Measurements from ENCODE around the gene PNMA6A.
"Not testable (repeated sequence)": the region's sequence is repeated elsewhere in the genome, so short reads cannot be mapped to it uniquely, and the experiment has no call there.

PNMA6A gene

DNA sequence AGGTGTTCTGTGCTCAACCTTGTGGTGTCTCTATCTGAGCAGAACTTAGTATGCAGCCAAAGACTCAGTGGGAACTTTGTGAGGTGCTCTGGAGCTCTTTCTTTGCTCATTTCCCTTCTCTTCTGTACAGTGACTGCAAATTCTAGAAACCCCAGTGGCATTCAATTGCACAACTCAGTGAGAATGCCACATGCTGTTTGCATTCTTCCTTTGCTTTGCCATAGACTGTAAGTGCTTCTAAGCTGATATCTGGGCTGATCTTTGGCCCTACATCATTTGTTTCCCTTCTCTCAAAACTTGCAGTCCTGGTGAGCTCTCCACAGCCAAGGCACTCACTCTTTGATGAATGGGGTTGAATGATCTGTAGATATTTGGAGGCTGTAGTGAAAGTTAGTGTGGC lies 8.9 kb upstream of the PNMA6A start:
- no peak overlapping the region for H3K4me3 ChIP-seq (ENCODE audit: low read depth, low read length)
- no peak for DNase-seq (ENCODE audit: low read depth)
- TF ChIP-seq, protein P1, sequence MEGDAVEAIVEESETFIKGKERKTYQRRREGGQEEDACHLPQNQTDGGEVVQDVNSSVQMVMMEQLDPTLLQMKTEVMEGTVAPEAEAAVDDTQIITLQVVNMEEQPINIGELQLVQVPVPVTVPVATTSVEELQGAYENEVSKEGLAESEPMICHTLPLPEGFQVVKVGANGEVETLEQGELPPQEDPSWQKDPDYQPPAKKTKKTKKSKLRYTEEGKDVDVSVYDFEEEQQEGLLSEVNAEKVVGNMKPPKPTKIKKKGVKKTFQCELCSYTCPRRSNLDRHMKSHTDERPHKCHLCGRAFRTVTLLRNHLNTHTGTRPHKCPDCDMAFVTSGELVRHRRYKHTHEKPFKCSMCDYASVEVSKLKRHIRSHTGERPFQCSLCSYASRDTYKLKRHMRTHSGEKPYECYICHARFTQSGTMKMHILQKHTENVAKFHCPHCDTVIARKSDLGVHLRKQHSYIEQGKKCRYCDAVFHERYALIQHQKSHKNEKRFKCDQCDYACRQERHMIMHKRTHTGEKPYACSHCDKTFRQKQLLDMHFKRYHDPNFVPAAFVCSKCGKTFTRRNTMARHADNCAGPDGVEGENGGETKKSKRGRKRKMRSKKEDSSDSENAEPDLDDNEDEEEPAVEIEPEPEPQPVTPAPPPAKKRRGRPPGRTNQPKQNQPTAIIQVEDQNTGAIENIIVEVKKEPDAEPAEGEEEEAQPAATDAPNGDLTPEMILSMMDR (IDR thresholded peaks at IDR 0.05; ENCODE audit: low read depth, low read length, missing control alignments), result no peak

DNA sequence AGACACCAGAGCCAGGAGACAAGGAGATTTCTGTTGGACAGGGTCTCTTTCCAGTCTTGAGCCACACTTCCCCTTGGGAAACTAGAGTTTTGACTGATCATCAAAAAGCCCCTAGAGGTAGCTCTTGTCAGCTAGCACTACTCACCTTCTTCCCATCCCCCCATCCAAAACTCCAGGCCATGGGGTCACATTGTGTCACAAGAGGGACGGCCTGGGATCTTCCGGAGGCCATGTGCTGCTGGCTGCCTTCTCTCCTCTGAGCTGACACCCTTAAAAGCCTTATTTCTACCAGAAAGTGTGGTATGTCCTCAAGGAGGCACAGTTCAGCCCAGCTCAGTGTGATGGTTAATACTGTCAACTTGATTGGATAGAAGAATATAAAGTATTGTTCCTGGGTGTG lies 8.2 kb upstream of the PNMA6A start:
- DNase-seq (ENCODE audit: low read depth), result no peak
- TF ChIP-seq, protein P1 (IDR thresholded peaks at IDR 0.05; ENCODE audit: low read depth, low read length, missing control alignments), result no peak
- no peak overlapping the region for H3K4me3 ChIP-seq (ENCODE audit: low read depth, low read length)

- no peak for DNase-seq (ENCODE audit: low read depth)
- TF ChIP-seq, protein P1 (IDR thresholded peaks at IDR 0.05; ENCODE audit: low read depth, low read length, missing control alignments), result no peak
- no peak overlapping the region for H3K4me3 ChIP-seq (ENCODE audit: low read depth, low read length)
Measured at GRCh38 chrX:153065389-153065788, 6.9 kb upstream of the PNMA6A start.

DNA sequence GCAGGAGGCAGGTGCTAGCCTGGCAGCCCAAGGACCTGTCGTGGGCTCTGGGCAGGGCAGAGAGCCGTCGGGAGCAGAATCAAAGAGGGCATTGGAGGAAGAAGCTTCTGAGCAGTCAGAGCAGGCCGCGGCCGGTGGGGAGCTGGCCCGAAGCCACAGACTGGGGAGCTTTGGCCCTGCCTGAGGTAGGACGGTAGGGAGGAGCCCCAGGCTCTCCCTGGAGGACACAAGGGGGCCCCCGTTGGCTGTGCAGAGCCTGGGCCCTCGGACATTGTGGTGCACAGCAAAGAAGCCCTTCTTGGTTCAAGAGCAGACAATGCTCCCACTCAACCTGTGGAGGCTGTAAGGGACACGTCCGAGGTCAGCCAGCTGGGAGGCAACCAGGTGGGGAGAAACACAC lies 5.9 kb upstream of the PNMA6A start:
- DNase-seq (ENCODE audit: low read depth), result not testable (repeated sequence)

GRCh38 chrX:153073331-153073730 lies 1.1 kb downstream of the PNMA6A start:
- not testable (repeated sequence) for H3K4me3 ChIP-seq (ENCODE audit: low read depth, low read length); DNase-seq (ENCODE audit: low read depth)

More for the DNA sequence above, 5.9 kb upstream of the PNMA6A start:
- H3K4me3 ChIP-seq (ENCODE audit: low read depth, low read length), result not testable (repeated sequence)

GRCh38 chrX:153074262-153074899 lies 2.1 kb downstream of the PNMA6A start:
- TF ChIP-seq, protein P1 (IDR thresholded peaks at IDR 0.05; ENCODE audit: low read depth, low read length, missing control alignments), result no peak
- DNase-seq (ENCODE audit: low read depth), result no peak
- no peak overlapping the region for H3K4me3 ChIP-seq (ENCODE audit: low read depth, low read length)

- TF ChIP-seq, protein P1 (IDR thresholded peaks at IDR 0.05; ENCODE audit: low read depth, low read length, missing control alignments), result no peak
- no peak for DNase-seq (ENCODE audit: low read depth)
- H3K4me3 ChIP-seq (ENCODE audit: low read depth, low read length), result no peak overlapping the region
Measured at GRCh38 chrX:153074935-153075334, 2.7 kb downstream of the PNMA6A start.

GRCh38 chrX:153075366-153075765 lies 3.1 kb downstream of the PNMA6A start:
- no peak overlapping the region for H3K4me3 ChIP-seq (ENCODE audit: low read depth, low read length)
- TF ChIP-seq, protein P1 (IDR thresholded peaks at IDR 0.05; ENCODE audit: low read depth, low read length, missing control alignments), result no peak

GRCh38 chrX:153077437-153078135 lies 5.3 kb downstream of the PNMA6A start:
- DNase-seq (ENCODE audit: low read depth); H3K4me3 ChIP-seq (ENCODE audit: low read depth, low read length): not testable (repeated sequence)

More at GRCh38 chrX:153075366-153075765, 3.1 kb downstream of the PNMA6A start:
- DNase-seq (ENCODE audit: low read depth), result no peak

DNA sequence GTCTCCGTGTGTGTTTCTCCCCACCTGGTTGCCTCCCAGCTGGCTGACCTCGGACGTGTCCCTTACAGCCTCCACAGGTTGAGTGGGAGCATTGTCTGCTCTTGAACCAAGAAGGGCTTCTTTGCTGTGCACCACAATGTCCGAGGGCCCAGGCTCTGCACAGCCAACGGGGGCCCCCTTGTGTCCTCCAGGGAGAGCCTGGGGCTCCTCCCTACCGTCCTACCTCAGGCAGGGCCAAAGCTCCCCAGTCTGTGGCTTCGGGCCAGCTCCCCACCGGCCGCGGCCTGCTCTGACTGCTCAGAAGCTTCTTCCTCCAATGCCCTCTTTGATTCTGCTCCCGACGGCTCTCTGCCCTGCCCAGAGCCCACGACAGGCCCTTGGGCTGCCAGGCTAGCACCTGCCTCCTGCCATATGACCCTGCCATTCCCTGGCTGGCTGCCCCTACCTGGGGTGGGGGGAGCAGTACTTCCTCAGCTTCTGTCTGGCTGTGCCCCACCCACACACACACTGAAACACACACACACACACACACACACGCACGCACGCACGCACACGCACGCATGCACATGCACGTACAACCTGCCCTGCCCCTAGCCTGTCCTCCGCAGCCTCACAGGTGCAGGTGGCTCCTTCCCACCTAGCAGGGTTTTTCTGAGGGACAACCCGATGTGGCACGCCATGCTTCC lies 11.1 kb downstream of the PNMA6A start:
- not testable (repeated sequence) for H3K4me3 ChIP-seq (ENCODE audit: low read depth, low read length); DNase-seq (ENCODE audit: low read depth)

All from GM12864 (cell line).